Esophagus squamous epithelium (tissue), 5 donors: Measurements from ENCODE around the gene CYB5R2. TPM values are rescaled to one million over a fixed set of nuclear protein-coding genes. Genes with fewer than 3 reads are reported as not detected.

Experiments used
- DNase-seq: peaks from one replicate; lab custom pipeline; 2025; lab: John Stamatoyannopoulos, UW
- H3K27ac ChIP-seq, 4 donors: fragments of 200-600 bp; sonication (generic); one replicate each; pipeline ENCODE4 v1.5.1; 2016 to 2019; ENCODE audit warnings: mild to moderate bottlenecking in 1 of 4
- H3K27me3 ChIP-seq, 4 donors: fragments of 200-600 bp; sonication (generic); 1 replicate in 3 of 4; 2 replicates in 1 of 4; pipeline versions ENCODE4 v1.5.1 to v1.6.0; 2017 to 2021; ENCODE audit warnings: antibody characterized with exemption in 1 of 4
- H3K36me3 ChIP-seq, 3 donors: fragments of 200-600 bp; sonication (generic); one replicate each; pipeline ENCODE4 v1.5.1; 2016 to 2019
- H3K4me1 ChIP-seq, 3 donors: fragments of 200-600 bp; sonication (generic); one replicate each; pipeline ENCODE4 v1.5.1; 2017 to 2019
- H3K4me3 ChIP-seq, 4 donors: fragments of 200-600 bp; sonication (generic); 1 replicate in 3 of 4; 2 replicates in 1 of 4; pipeline ENCODE4 v1.5.1; 2016 to 2019; ENCODE audit warnings: mild to moderate bottlenecking in 2 of 4, moderate library complexity in 1 of 4
- H3K9me3 ChIP-seq, 3 donors: fragments of 200-600 bp; sonication (generic); one replicate each; pipeline ENCODE4 v1.5.1; 2016 to 2019
- POLR2A ChIP-seq, 4 donors: fragments of 450-650 bp; IDR thresholded peaks; one replicate each; pipeline ENCODE4 v1.6.1; 2017; ENCODE audit warnings: antibody characterized with exemption in 4 of 4, mild to moderate bottlenecking in 4 of 4, moderate library complexity in 3 of 4
- WGBS, 2 donors: methylation state at CpG; one replicate each; pipeline ENCODE4 v1.1.5; 2018; 5-methylcytosine and 5-hydroxymethylcytosine counted together
- intact Hi-C: fragments of 100-400 bp; cut with DNase I; formaldehyde crosslinking; loops from one replicate; pipeline ENCODE4 v1.15.0; 2022
- total RNA-seq, 4 donors: library from RNA; depleted of rRNA; stranded (reverse); fragments of >200 nt; gene quantifications; one replicate each; pipeline ENCODE4 v1.1.0, GENCODE V29; 2016
- TF ChIP-seq, protein P1 (sequence below), 6 experiments: fragments of 450-650 bp in 4 of 6; fragments of 200-600 bp in 2 of 6; sonication (generic) in 2 of 6; IDR thresholded peaks; one replicate each; pipeline ENCODE4 v1.5.1; 2016 to 2019; ENCODE audit warnings: antibody characterized with exemption in 6 of 6, mild to moderate bottlenecking in 4 of 6, moderate library complexity in 4 of 6
- donor health status: DM: yes; HTN: yes; CAD: no.

CYB5R2 gene
- total RNA-seq, result 10 to 100 TPM in 3 of 4 donors, 1 to 10 TPM in 1; 7.6 to 56.9 (median 18.0) TPM

- no peak for DNase-seq
- no peaks in the 10 kb centered on the region for H3K9me3 ChIP-seq
- WGBS, 2 donors, result 40% methylated on average over 1 of the region's 40 CpGs; no CpG with 5 or more reads in 1 of the 2 donors
- peak within 1 kb of the TSS; percentile 46 to 75 (median 63) for H3K4me3 ChIP-seq
- peak within 1 kb of the TSS; percentile 77 to 90 (median 83) for H3K27ac ChIP-seq
- TF ChIP-seq, protein P1, sequence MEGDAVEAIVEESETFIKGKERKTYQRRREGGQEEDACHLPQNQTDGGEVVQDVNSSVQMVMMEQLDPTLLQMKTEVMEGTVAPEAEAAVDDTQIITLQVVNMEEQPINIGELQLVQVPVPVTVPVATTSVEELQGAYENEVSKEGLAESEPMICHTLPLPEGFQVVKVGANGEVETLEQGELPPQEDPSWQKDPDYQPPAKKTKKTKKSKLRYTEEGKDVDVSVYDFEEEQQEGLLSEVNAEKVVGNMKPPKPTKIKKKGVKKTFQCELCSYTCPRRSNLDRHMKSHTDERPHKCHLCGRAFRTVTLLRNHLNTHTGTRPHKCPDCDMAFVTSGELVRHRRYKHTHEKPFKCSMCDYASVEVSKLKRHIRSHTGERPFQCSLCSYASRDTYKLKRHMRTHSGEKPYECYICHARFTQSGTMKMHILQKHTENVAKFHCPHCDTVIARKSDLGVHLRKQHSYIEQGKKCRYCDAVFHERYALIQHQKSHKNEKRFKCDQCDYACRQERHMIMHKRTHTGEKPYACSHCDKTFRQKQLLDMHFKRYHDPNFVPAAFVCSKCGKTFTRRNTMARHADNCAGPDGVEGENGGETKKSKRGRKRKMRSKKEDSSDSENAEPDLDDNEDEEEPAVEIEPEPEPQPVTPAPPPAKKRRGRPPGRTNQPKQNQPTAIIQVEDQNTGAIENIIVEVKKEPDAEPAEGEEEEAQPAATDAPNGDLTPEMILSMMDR (IDR thresholded peaks at IDR 0.05), result no peak
- peak in 1 of 4 donors; percentile 54 for TF ChIP-seq POLR2A (IDR thresholded peaks at IDR 0.05)
- H3K4me1 ChIP-seq, result peaks cover 18 to 77% (median 18%) of the 10 kb centered on the region in 3 donors
- intact Hi-C loops, result no loop called here
- H3K36me3 ChIP-seq, result peaks cover 0 to 6% (median 0%) of the 10 kb centered on the region in 3 donors
- H3K27me3 ChIP-seq, result peaks cover 0 to 40% (median 0%) of the 10 kb centered on the region in 4 donors
These were observed at the start of gene CYB5R2 for GRCh38 chr11:7672960-7673723. TSS of gene CYB5R2 (minus strand) at chr11:7673500. CDS start at chr11:7672825, 675 bp downstream.

DNA sequence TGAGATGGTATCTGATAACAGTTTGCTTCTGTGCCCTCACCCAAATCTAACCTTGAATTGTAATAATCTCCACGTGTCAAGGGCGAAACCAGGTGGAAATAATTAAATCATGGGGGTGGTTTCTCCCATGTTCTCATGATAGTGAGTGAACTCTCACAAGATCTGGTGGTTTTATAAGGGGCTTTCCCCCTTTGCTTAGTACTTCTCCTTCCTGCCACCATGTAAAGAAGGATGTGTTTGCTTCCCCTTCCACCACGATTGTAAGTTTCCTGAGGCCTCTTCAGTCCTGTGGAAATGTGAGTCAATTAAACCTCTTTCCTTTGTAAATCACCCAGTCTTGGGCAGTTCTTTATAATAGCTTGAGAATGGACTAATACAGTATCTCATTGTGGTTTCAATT is 41.5 kb upstream of the CYB5R2 start:
- Histone ChIP-seq H3K4me3 (no peak overlapping the region), H3K27me3 (no peaks in the 10 kb centered on the region), H3K27ac (no peak overlapping the region), H3K9me3 (no peaks in the 10 kb centered on the region), H3K4me1 (no peaks in the 10 kb centered on the region), H3K36me3 (no peaks in the 10 kb centered on the region)
- no peak for DNase-seq
- intact Hi-C loops, result no loop called here
- 49 to 70% methylated on average over 3 of the region's 3 CpGs for WGBS, 2 donors
- no peak for TF ChIP-seq POLR2A (IDR thresholded peaks at IDR 0.05)
- TF ChIP-seq, protein P1 (IDR thresholded peaks at IDR 0.05), result no peak

- H3K27me3 ChIP-seq, result no peaks in the 10 kb centered on the region
- H3K4me1 ChIP-seq, result no peaks in the 10 kb centered on the region
- H3K36me3 ChIP-seq, result no peaks in the 10 kb centered on the region
- no peaks in the 10 kb centered on the region for H3K9me3 ChIP-seq
- 73 to 76% methylated on average over 2 of the region's 2 CpGs for WGBS, 2 donors
- TF ChIP-seq POLR2A (IDR thresholded peaks at IDR 0.05), result no peak
- TF ChIP-seq, protein P1 (IDR thresholded peaks at IDR 0.05), result no peak
- no peak within 1 kb of the TSS for H3K4me3 ChIP-seq
- no peak for DNase-seq
- no peak within 1 kb of the TSS for H3K27ac ChIP-seq
- intact Hi-C loops, result no loop called here
These were observed 33.1 kb upstream of the CYB5R2 start, which contains the start of gene OVCH2 for GRCh38 chr11:7706377-7706776. TSS of gene OVCH2 (minus strand) at chr11:7706477. CDS start at chr11:7706394, 83 bp downstream.

- Histone ChIP-seq H3K27ac (no peak overlapping the region), H3K9me3 (no peaks in the 10 kb centered on the region), H3K4me1 (no peaks in the 10 kb centered on the region), H3K27me3 (no peaks in the 10 kb centered on the region), H3K4me3 (no peak overlapping the region), H3K36me3 (no peaks in the 10 kb centered on the region)
- TF ChIP-seq, protein P1 (IDR thresholded peaks at IDR 0.05), result no peak
- no peak for TF ChIP-seq POLR2A (IDR thresholded peaks at IDR 0.05)
- 60 to 64% methylated on average over 5 of the region's 5 CpGs for WGBS, 2 donors
- DNase-seq, result no peak
- intact Hi-C loops, result no loop called here
These were observed 30.4 kb upstream of the CYB5R2 start for GRCh38 chr11:7703740-7704139.

- H3K4me3 ChIP-seq, result no peak overlapping the region
- no peak for TF ChIP-seq POLR2A (IDR thresholded peaks at IDR 0.05)
- TF ChIP-seq, protein P1 (IDR thresholded peaks at IDR 0.05), result no peak
- H3K36me3 ChIP-seq, result no peaks in the 10 kb centered on the region
- no peak for DNase-seq
- intact Hi-C loops, result no loop called here
- 63 to 71% methylated on average over 5 of the region's 5 CpGs for WGBS, 2 donors
- H3K9me3 ChIP-seq, result no peaks in the 10 kb centered on the region
- H3K27ac ChIP-seq, result no peak overlapping the region
- H3K4me1 ChIP-seq, result no peaks in the 10 kb centered on the region
- H3K27me3 ChIP-seq, result peaks cover 0 to 24% (median 0%) of the 10 kb centered on the region in 4 donors
These were observed 23.1 kb upstream of the CYB5R2 start for GRCh38 chr11:7696424-7696823.
